IMR-90 (cell line): Measurements from ENCODE around the gene DMD. TPM values are rescaled to one million over a fixed set of nuclear protein-coding genes. Genes with fewer than 3 reads are reported as not detected.

ENCODE experiments used
- ATAC-seq: fragments of 200-7000 bp; cut with Tn5 transposase; 2 replicates; pipeline ENCODE4 v1.9.1; 2020; ENCODE audit warnings: low read depth, mild to moderate bottlenecking, moderate library complexity
- BruUV-seq: library from RNA; stranded (reverse); fragments of 400-500 nt; replicated peaks from 2 replicates; lab custom pipeline; 2021; lab: Mats Ljungman, UMichigan
- CTCF ChIA-PET: fragments of 300-600 bp; formaldehyde crosslinking; extraction: SDS; loops from one replicate; lab custom pipeline; 2021; ENCODE audit warnings: antibody characterized with exemption; lab: Yijun Ruan, JAX
- POLR2A ChIA-PET: fragments of 300-600 bp; sonication (Branson Sonifier 250); formaldehyde crosslinking; loops from one replicate; lab custom pipeline; 2022; ENCODE audit warnings: antibody characterized with exemption; ENCODE audit not compliant: unreplicated experiment; lab: Charles Lee
- DNase-seq: peaks from one replicate; pipeline ENCODE4 v3.0.0; 2013
- H2AFZ ChIP-seq: replicated peaks from 2 replicates; pipeline ENCODE3; 2013; ENCODE audit warnings: low read length, mild to moderate bottlenecking; ENCODE audit not compliant: poor library complexity
- H2AK5ac ChIP-seq: 2 replicates; pipeline ENCODE4 v1.6.1; 2013; ENCODE audit warnings: low read depth, low read length, inconsistent platforms
- H2AK9ac ChIP-seq: replicated peaks from 2 replicates; pipeline ENCODE3; 2013; ENCODE audit warnings: mild to moderate bottlenecking, low read depth, low read length, moderate library complexity; ENCODE audit not compliant: poor library complexity
- H2BK120ac ChIP-seq: 2 replicates; pipeline ENCODE4 v1.6.1; 2013; ENCODE audit warnings: low read depth, low read length, inconsistent platforms
- H2BK15ac ChIP-seq: 3 replicates; pipeline ENCODE4 v1.6.1; 2013; ENCODE audit warnings: low read depth, low read length, inconsistent platforms
- H2BK20ac ChIP-seq: 2 replicates; pipeline ENCODE4 v1.6.1; 2013; ENCODE audit warnings: low read depth, mild to moderate bottlenecking, inconsistent platforms, low read length, moderate library complexity
- H2BK5ac ChIP-seq: 2 replicates; pipeline ENCODE4 v1.6.1; 2013; ENCODE audit warnings: mild to moderate bottlenecking, low read depth, low read length, inconsistent platforms; ENCODE audit not compliant: poor library complexity, severe bottlenecking
- H3K14ac ChIP-seq: replicated peaks from 2 replicates; pipeline ENCODE4 v1.6.1; 2013; ENCODE audit warnings: low read depth, low read length, inconsistent platforms
- H3K18ac ChIP-seq: 2 replicates; pipeline ENCODE4 v1.6.1; 2013; ENCODE audit warnings: low read depth, low read length, control low read depth
- H3K23ac ChIP-seq: 2 replicates; pipeline ENCODE4 v1.6.1; 2013; ENCODE audit warnings: low read depth, low read length, inconsistent platforms
- H3K27ac ChIP-seq: 2 replicates; pipeline ENCODE4 v1.5.1; 2013; ENCODE audit warnings: mild to moderate bottlenecking, control low read depth, low read length; ENCODE audit not compliant: insufficient read depth
- H3K27me3 ChIP-seq: 2 replicates; pipeline ENCODE4 v1.6.1; 2013; ENCODE audit warnings: low read length; ENCODE audit not compliant: control insufficient read depth, insufficient read depth
- H3K36me3 ChIP-seq: 2 replicates; pipeline ENCODE4 v1.6.1; 2013; ENCODE audit warnings: low read length, mixed read lengths; ENCODE audit not compliant: control insufficient read depth, insufficient read depth
- H3K4ac ChIP-seq: 2 replicates; pipeline ENCODE4 v1.6.1; 2013; ENCODE audit warnings: low read depth, low read length, inconsistent platforms
- H3K4me1 ChIP-seq: 2 replicates; pipeline ENCODE4 v1.6.1; 2013; ENCODE audit warnings: low read length, mixed read lengths; ENCODE audit not compliant: control insufficient read depth, insufficient read depth
- H3K4me2 ChIP-seq: 2 replicates; pipeline ENCODE4 v1.6.1; 2013; ENCODE audit warnings: low read depth, mild to moderate bottlenecking, control low read depth, low read length, moderate library complexity
- H3K4me3 ChIP-seq: 2 replicates; pipeline ENCODE4 v1.5.1; 2013; ENCODE audit warnings: low read depth, mild to moderate bottlenecking, control low read depth, low read length, moderate library complexity; ENCODE audit not compliant: insufficient read depth
- H3K56ac ChIP-seq: 2 replicates; pipeline ENCODE4 v1.6.1; 2013; ENCODE audit warnings: low read length, inconsistent platforms; ENCODE audit not compliant: insufficient read depth; ENCODE audit errors: extremely low read depth
- H3K79me1 ChIP-seq, 2 experiments: 2 replicates each; pipeline ENCODE4 v1.6.1; 2013; ENCODE audit warnings: low read length in 2 of 2, inconsistent platforms in 1 of 2, low read depth in 1 of 2
- H3K9ac ChIP-seq: 2 replicates; pipeline ENCODE4 v1.6.1; 2013; ENCODE audit warnings: low read depth, low read length, control low read depth
- H3K9me1 ChIP-seq: 2 replicates; pipeline ENCODE4 v1.6.1; 2013; ENCODE audit warnings: low read length, inconsistent platforms; ENCODE audit not compliant: insufficient read depth
- H3K9me3 ChIP-seq: 2 replicates; pipeline ENCODE4 v1.6.1; 2013; ENCODE audit warnings: low read length; ENCODE audit not compliant: control insufficient read depth, insufficient read depth
- H4K20me1 ChIP-seq: 2 replicates; pipeline ENCODE4 v1.6.1; 2013; ENCODE audit warnings: low read length, inconsistent platforms; ENCODE audit not compliant: insufficient read depth
- H4K5ac ChIP-seq: 2 replicates; pipeline ENCODE4 v1.6.1; 2013; ENCODE audit warnings: mild to moderate bottlenecking, low read depth, low read length, control low read depth
- H4K8ac ChIP-seq, 2 experiments: 2 replicates each; pipeline ENCODE4 v1.6.1; 2013; ENCODE audit warnings: low read depth in 2 of 2, low read length in 2 of 2, control low read depth in 1 of 2, inconsistent platforms in 1 of 2
- H4K91ac ChIP-seq: 2 replicates; pipeline ENCODE4 v1.6.1; 2013; ENCODE audit warnings: low read depth, low read length, inconsistent platforms; ENCODE audit not compliant: insufficient read depth
- BHLHE40 ChIP-seq: fragments of 150-350 bp; IDR thresholded peaks from 2 replicates; pipeline ENCODE4 v1.6.1; 2016; ENCODE audit warnings: mild to moderate bottlenecking, low read depth, low read length
- CEBPB ChIP-seq: IDR thresholded peaks from 2 replicates; pipeline ENCODE4 v1.6.1; 2012; ENCODE audit warnings: low read depth, low read length, improper control_type of control experiment
- CHD1 ChIP-seq: IDR thresholded peaks from 2 replicates; pipeline ENCODE4 v1.6.1; 2012; ENCODE audit warnings: low read depth, low read length, improper control_type of control experiment
- CTCF ChIP-seq: conservative IDR thresholded peaks from 2 replicates; pipeline ENCODE4 v1.5.1; 2012; ENCODE audit warnings: mild to moderate bottlenecking, low read depth, low read length, improper control_type of control experiment
- FOS ChIP-seq: fragments of 150-350 bp; IDR thresholded peaks from 2 replicates; pipeline ENCODE4 v1.6.1; 2016; ENCODE audit warnings: low read depth, low read length
- MAFK ChIP-seq: IDR thresholded peaks from 2 replicates; pipeline ENCODE4 v1.6.1; 2012; ENCODE audit warnings: low read depth, low read length, improper control_type of control experiment
- MAZ ChIP-seq: IDR thresholded peaks from 2 replicates; pipeline ENCODE4 v1.6.1; 2012; ENCODE audit warnings: low read depth, mild to moderate bottlenecking, low read length, improper control_type of control experiment, moderate library complexity, borderline replicate concordance
- MXI1 ChIP-seq: IDR thresholded peaks from 2 replicates; pipeline ENCODE4 v1.6.1; 2012; ENCODE audit warnings: low read depth, mild to moderate bottlenecking, low read length, moderate library complexity, borderline replicate concordance
- NFE2L2 ChIP-seq: fragments of 150-350 bp; IDR thresholded peaks from 2 replicates; pipeline ENCODE4 v1.6.1; 2016; ENCODE audit warnings: low read depth, mild to moderate bottlenecking, low read length
- POLR2A ChIP-seq: IDR thresholded peaks from 2 replicates; pipeline ENCODE4 v1.6.1; 2012; ENCODE audit warnings: mild to moderate bottlenecking, low read depth, low read length
- RAD21 ChIP-seq: IDR thresholded peaks from 2 replicates; pipeline ENCODE4 v1.6.1; 2012; ENCODE audit warnings: low read length, improper control_type of control experiment
- RCOR1 ChIP-seq: IDR thresholded peaks from 2 replicates; pipeline ENCODE4 v1.6.1; 2012; ENCODE audit warnings: mild to moderate bottlenecking, low read length, improper control_type of control experiment; ENCODE audit not compliant: insufficient replicate concordance
- RFX5 ChIP-seq: IDR thresholded peaks from 2 replicates; pipeline ENCODE4 v1.8.0; 2012; ENCODE audit warnings: low read depth, mild to moderate bottlenecking, low read length, moderate library complexity
- SMC3 ChIP-seq: fragments of 150-350 bp; IDR thresholded peaks from 2 replicates; pipeline ENCODE4 v1.6.1; 2016; ENCODE audit warnings: low read depth, mild to moderate bottlenecking, antibody characterized with exemption, low read length, moderate library complexity
- USF2 ChIP-seq: fragments of 150-350 bp; IDR thresholded peaks from 2 replicates; pipeline ENCODE4 v1.6.1; 2017; ENCODE audit warnings: mild to moderate bottlenecking, antibody characterized with exemption, low read length, low read depth
- WGBS, 2 experiments: methylation state at CpG; one replicate each; pipeline versions ENCODE4 v1.1.5 to v1.1.7; 2013; ENCODE audit warnings: missing lambda C conversion rate in 2 of 2; ENCODE audit not compliant: insufficient read length in 1 of 2; ENCODE audit errors: extremely low coverage in 2 of 2; 5-methylcytosine and 5-hydroxymethylcytosine counted together
- dilution Hi-C: fragments of 300-500 bp; cut with HindIII; formaldehyde crosslinking; loops from one replicate; pipeline ENCODE4 v1.14.3; 2018; ENCODE audit warnings: low sequenced_read_pairs; ENCODE audit not compliant: unreplicated experiment
- in situ Hi-C: fragments of 300-500 bp; cut with MboI; formaldehyde crosslinking; loops from 3 replicates; pipeline ENCODE4 v1.14.3; 2019; ENCODE audit warnings: low sequenced_read_pairs, inconsistent platforms, mixed read lengths
- intact Hi-C: fragments of 100-400 bp; cut with micrococcal nuclease; formaldehyde crosslinking; loops from 2 replicates; pipeline ENCODE4 v1.10.0; 2022
- polyA plus RNA-seq, 3 experiments: library from polyadenylated mRNA; depleted of rRNA; stranded (reverse); fragments of >200 nt; gene quantifications; 2 replicates each; pipeline ENCODE4 v1.2.3, GENCODE V29; 2012; ENCODE audit warnings: low replicate concordance in 1 of 3
- total RNA-seq: library from RNA; depleted of rRNA; stranded (reverse); fragments of >200 nt; gene quantifications from 2 replicates; pipeline ENCODE4 v1.2.3, GENCODE V29; 2012
- TF ChIP-seq, protein P1 (sequence below): fragments of 150-350 bp; IDR thresholded peaks from 2 replicates; pipeline ENCODE4 v1.6.1; 2016; ENCODE audit warnings: low read depth, mild to moderate bottlenecking, low read length, moderate library complexity, borderline replicate concordance

DMD gene
- total and polyA plus RNA-seq, 2 of the 4 experiments (the other 2 are of a cell fraction): 6.6 to 11.8 TPM

DNA sequence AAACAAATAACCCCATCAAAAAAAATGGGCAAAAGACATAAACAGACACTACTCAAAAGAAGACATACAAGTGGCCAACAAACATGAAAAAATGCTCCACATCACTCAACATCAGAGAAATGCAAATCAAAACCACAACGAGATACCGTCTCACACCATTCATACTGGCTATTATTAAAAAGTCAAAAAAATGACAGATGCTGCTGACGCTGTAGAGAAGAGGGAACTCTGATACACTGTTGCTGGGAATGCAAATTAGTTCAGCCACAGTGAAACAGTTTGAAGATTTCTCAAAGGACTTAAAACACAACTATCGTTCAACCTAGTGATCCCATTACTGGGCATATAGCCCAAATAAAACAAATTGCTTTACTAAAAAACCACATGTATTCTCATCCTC, 1468.3 kb downstream of the DMD start:
- Histone ChIP-seq H4K91ac (no peak overlapping the region), H2AFZ (no peak overlapping the region), H3K4me2 (no peak overlapping the region), H3K56ac (no peak overlapping the region), H3K4me1 (no peaks in the 10 kb centered on the region), H3K4ac (no peak overlapping the region), H2BK120ac (no peak overlapping the region), H3K27me3 (no peaks in the 10 kb centered on the region), H2BK15ac (no peak overlapping the region), H3K9me1 (no peaks in the 10 kb centered on the region), H3K18ac (no peak overlapping the region), H2AK5ac (no peak overlapping the region), H3K14ac (no peak overlapping the region), H2BK20ac (no peak overlapping the region), H4K8ac (no peak overlapping the region), H2BK5ac (no peak overlapping the region), H3K4me3 (no peak overlapping the region), H4K5ac (no peak overlapping the region), H3K79me1 (no peaks in the 10 kb centered on the region), H3K23ac (no peak overlapping the region), H3K27ac (no peak overlapping the region), H3K36me3 (no peaks in the 10 kb centered on the region), H3K9me3 (no peaks in the 10 kb centered on the region), H2AK9ac (no peak overlapping the region), H3K9ac (no peak overlapping the region), H4K20me1 (no peaks in the 10 kb centered on the region)
- dilution Hi-C loops: no loop called here
- ATAC-seq (no peak), DNase-seq (no peak)
- POLR2A ChIA-PET: no interaction called here
- intact Hi-C loops: no loop called here
- CTCF ChIA-PET: no interaction called here
- TF ChIP-seq RFX5 (no peak), CTCF (no peak), POLR2A (no peak), MAFK (no peak), NFE2L2 (no peak), CEBPB (no peak), MXI1 (no peak), USF2 (no peak), FOS (no peak), MAZ (no peak), RAD21 (no peak), CHD1 (no peak), SMC3 (no peak), RCOR1 (no peak), BHLHE40 (no peak)
- TF ChIP-seq, protein P1, sequence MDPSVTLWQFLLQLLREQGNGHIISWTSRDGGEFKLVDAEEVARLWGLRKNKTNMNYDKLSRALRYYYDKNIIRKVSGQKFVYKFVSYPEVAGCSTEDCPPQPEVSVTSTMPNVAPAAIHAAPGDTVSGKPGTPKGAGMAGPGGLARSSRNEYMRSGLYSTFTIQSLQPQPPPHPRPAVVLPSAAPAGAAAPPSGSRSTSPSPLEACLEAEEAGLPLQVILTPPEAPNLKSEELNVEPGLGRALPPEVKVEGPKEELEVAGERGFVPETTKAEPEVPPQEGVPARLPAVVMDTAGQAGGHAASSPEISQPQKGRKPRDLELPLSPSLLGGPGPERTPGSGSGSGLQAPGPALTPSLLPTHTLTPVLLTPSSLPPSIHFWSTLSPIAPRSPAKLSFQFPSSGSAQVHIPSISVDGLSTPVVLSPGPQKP: no peak
- in situ Hi-C loops: no loop called here
- BruUV-seq: no TSS peak
- no CpG with 5 or more reads among the region's 4 CpGs for WGBS, 2 experiments
